Measurements from ENCODE around the gene SHROOM1. TPM values are rescaled to one million over a fixed set of nuclear protein-coding genes. Genes with fewer than 3 reads are reported as not detected.
"Not testable (repeated sequence)": the region's sequence is repeated elsewhere in the genome, so short reads cannot be mapped to it uniquely, and the experiment has no call there.

Gene SHROOM1
- total RNA-seq, 4 donors from 2014 or later: 7.0 to 17.0 (median 9.1) TPM

- peak; percentile 67 for ATAC-seq (ENCODE audit: low FRiP score)
- DNase-seq (ENCODE audit: low spot score): no peak
- TF ChIP-seq CTCF (IDR thresholded peaks at IDR 0.05): no peak
These were observed 35.4 kb upstream of the SHROOM1 start for GRCh38 chr5:132865668-132866341.

- ATAC-seq (ENCODE audit: low FRiP score) (no peak), DNase-seq (ENCODE audit: low spot score) (no peak)
- no peak for TF ChIP-seq CTCF (IDR thresholded peaks at IDR 0.05)
These were observed 30.3 kb upstream of the SHROOM1 start for GRCh38 chr5:132860742-132861141.

GRCh38 chr5:132859889-132860437 is 29.5 kb upstream of the SHROOM1 start:
- DNase-seq (ENCODE audit: low spot score): no peak
- no peak for TF ChIP-seq CTCF (IDR thresholded peaks at IDR 0.05)
- ATAC-seq (ENCODE audit: low FRiP score): no peak

GRCh38 chr5:132856011-132856410 is 25.6 kb upstream of the SHROOM1 start:
- TF ChIP-seq CTCF (IDR thresholded peaks at IDR 0.05): no peak
- DNase-seq (ENCODE audit: low spot score): no peak
- ATAC-seq (ENCODE audit: low FRiP score): no peak

- not testable (repeated sequence) for ATAC-seq (ENCODE audit: low FRiP score); DNase-seq (ENCODE audit: low spot score)
These were observed 24.5 kb upstream of the SHROOM1 start for GRCh38 chr5:132854992-132855391.

GRCh38 chr5:132854301-132854700 is 23.9 kb upstream of the SHROOM1 start:
- ATAC-seq (ENCODE audit: low FRiP score): no peak
- no peak for TF ChIP-seq CTCF (IDR thresholded peaks at IDR 0.05)
- DNase-seq (ENCODE audit: low spot score): no peak

- TF ChIP-seq CTCF (IDR thresholded peaks at IDR 0.05): no peak
- ATAC-seq (ENCODE audit: low FRiP score): no peak
These were observed 23.3 kb upstream of the SHROOM1 start for GRCh38 chr5:132853790-132854189.

More at GRCh38 chr5:132853790-132854189, 23.3 kb upstream of the SHROOM1 start:
- DNase-seq (ENCODE audit: low spot score): no peak
